Middle frontal gyrus (tissue), 1 donor: ENCODE results near the gene KRTAP10-8.
"Not testable (repeated sequence)": the region's sequence is repeated elsewhere in the genome, so short reads cannot be mapped to it uniquely, and the experiment has no call there.

Experiments used
- DNase-seq: peaks from one replicate; pipeline ENCODE4 v3.0.0-alpha.2; 2015; ENCODE audit warnings: low spot score; ENCODE audit errors: extremely low spot score

The KRTAP10-8 gene

DNA sequence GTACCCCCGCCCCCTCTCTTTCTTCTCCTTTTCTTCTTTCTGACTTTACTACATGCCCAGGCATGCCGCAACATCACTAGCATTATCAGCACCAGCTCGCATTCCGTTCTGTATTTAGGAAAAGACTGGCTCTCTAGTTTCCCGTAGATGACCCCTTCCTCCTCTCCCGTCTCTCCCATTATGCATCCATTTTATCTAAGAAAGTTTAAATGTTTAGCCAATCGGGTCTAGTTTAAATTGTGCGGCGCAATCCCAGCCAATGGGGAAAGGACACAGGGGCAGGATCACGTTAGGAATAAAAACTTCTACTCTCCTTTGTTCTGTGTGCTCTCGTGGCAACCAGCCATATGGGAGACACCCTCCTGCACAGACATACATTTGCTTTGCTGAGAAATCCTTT, 13.8 kb upstream of the KRTAP10-8 start:
- DNase-seq = no peak

DNA sequence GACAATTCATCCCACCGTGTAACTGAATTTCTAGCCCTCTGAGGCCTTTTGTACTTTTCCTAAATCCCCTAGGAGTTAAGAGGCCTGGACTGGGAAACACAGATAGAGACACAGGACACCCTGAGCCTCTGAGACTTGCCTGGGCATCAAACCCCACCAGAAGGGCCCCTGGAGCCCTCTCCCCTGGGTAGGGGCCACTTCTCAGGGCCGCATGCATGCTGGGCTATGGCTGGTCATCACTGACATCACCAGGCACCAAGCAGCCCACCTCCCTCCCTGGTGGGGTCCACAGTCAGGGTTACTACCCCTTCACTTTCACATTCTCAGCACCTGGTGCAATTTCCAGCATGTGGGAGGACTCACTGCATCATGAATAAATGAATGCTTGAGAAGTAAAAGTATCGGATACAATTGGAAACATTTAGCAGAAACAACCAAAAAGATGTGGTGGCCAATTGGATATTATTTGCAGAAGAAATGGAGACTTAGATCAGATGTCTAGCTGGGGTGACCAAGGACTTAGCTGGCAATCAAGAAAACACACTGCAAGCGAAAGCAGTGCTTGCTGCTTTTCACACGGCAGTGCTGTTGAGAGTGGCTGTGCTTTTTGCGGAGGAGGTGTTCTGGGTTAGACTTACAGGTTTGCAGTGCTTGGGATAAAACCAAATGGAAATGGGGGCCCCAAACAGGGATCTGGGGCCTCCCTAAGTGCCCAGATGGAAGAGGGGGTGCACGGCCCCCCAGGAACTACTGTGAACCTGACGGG, 12.4 kb upstream of the KRTAP10-8 start:
- DNase-seq = no peak

DNA sequence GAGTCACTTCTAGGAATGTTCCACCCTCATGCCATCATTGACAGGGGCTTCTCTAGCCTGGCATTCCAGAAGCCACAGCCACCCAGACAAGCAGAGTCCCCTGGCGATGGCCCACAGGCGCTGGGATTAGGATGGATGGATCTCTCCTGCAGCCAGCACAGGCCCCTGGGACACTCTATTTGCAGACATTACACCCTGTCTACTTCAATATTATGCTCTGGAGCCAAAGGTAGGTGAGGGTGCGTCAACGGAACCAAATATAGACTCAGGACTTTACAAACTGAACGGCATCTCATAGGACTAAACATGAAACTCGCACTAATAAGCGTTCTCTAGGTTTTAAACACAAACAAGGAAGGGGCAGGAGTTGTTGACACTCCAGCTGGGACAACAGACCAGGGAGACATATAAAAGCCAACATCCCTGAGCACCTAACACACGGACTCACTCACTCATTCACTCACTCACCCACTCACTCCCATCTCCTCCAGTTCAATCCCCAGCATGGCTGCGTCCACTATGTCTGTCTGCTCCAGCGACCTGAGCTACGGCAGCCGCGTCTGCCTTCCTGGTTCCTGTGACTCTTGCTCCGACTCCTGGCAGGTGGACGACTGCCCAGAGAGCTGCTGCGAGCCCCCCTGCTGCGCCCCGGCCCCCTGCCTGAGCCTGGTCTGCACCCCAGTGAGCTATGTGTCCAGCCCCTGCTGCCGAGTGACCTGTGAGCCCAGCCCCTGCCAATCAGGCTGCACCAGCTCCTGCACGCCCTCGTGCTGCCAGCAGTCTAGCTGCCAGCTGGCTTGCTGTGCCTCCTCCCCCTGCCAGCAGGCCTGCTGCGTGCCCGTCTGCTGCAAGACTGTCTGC, 11.5 kb upstream of the KRTAP10-8 start, which contains the start of gene KRTAP10-7:
Gene KRTAP10-7, plus strand, starts transcription at position 480 of the 861 bp plus-strand sequence. Its CDS starts 25 bp downstream, at position 505.
- not testable (repeated sequence) for DNase-seq

GRCh38 chr21:44601091-44601490, 10.8 kb upstream of the KRTAP10-8 start:
- not testable (repeated sequence) for DNase-seq

DNA sequence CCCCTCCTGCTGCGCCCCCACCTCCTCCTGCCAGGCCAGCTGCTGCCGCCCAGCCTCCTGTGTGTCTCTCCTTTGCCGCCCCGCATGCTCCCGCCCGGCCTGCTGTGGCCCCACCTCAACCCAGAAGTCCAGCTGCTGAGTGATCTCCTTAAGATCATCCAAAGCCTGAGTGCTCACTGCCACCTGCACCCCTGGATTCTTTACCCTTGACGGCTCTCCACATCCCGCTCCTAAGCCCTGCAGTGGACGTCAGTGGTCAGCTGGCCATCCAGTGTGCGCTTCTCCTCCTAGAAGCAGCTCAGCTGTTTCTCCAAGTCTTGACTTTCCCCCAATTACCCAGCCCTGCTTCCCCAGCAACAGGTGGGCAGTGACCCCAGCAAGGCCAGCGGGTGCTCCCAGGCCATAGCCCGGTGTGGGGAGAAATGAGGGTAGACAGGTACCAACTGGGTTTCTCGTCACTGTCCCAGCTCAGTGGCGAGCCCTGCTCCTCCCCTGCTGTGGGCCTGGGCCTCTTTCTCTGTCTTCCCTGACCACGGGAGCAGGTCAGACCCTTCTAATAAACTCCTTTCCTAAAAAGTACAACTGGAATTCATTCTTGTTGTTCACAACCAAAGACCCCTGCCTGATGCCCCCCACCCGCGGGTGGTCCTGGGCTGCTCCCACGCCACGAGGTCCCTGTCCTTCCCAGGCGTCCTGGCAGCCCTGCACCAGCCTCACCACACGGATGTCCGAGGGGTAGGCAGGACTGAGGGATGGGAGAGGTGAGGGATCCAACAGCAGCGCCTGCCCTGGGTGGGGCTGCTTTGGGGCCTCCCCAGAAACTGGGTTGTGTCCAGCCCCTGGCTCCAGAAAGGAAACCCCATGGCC, 10.1 kb upstream of the KRTAP10-8 start:
- DNase-seq = no peak

DNA sequence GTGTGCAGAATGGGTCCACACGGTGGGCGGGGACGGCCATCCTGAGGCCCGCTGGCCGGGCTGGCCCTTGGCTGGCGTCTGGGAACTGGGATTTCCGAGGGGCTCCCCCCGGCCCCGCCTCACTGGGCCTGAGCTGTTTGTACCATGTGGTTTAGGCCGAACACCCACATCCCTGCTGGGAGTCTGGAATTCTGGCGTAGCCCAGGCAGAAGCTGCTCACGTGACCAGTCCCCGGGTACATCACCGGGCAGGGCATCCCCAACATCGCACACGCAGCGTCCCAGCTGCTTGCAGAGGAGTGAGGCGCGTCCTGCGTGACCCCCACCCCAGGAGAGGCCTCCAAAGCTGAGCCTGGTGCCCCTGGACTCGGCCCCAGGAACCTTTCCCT, 9.4 kb upstream of the KRTAP10-8 start:
- DNase-seq = no peak

DNA sequence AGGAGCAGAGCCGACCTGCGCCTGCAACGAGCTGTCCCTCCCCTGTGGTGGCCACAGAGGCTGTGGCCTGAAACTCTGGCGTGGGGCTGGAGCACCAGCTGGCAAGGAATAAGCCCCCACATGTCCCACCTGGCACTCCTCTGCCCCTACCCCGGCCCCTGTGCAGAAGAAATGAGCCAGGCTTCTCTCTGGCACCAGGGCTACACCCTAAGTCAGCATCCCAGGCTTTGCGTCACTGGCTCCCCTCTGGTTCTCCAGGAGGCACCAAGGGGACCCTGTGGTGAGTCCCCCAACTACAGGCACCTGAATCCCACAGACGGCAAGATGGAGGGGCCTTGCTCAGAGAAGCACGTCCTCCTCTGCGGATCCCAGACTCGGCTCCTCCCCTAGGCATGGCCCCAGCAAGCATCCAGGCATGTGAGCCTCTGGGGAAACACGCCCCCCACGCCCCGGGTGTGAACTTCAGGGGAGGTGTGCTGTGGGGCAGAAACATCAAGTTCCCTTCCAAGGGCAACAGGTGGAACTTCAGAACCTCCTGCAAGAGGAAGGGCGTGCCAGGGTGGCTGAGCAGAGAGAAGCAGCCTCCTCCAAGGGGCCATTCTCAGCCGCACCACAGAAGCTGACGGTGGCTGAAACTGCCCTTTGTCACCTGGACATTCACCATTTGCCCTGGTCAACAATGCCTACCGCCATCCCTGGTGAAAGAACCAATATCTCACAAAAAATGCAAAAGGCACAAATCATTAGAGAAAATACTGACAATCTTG, 8.6 kb upstream of the KRTAP10-8 start:
- no peak for DNase-seq

DNA sequence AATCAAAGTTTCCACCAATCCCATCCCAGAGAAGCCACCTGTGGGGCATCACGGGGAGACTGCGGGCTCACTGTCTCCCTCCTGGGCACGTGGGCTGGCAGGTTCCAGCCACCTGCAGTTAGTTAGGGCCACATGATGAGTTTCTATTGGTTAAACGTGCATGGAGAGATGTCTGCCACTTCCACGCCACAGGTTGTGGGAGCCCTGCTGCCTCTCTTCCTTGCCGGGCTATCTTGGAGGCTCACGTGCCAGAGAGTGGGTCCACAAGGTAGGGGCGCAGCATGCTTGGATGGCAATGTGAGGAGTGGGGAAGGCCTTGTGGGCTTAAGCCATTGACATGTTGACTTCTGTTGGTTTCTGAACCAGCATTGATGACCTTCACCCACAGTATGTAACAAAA, 8.0 kb upstream of the KRTAP10-8 start:
- DNase-seq = no peak

- DNase-seq = no peak
Measured at GRCh38 chr21:44606495-44606894, 5.4 kb upstream of the KRTAP10-8 start.

DNA sequence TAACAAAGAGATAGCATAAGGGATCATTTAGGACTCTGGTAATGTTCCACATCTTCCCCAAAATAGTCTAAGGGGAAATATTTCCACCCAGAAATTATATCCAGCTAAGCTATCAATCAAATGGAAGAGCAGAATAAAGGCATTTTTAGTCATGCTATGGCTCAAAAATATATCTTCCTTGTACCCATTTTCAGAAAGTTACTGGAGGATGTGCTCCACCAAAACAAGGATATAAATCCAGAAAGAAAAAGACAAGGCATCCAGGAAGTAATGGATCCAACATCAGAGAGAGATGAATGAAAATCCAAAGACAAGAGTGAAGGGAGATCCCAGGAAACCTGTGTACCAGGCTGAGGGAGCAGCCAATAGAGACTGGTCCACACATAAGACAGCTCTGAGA, 2.7 kb upstream of the KRTAP10-8 start:
- no peak for DNase-seq

GRCh38 chr21:44610157-44610843, 1.6 kb upstream of the KRTAP10-8 start:
- DNase-seq = not testable (repeated sequence)

DNA sequence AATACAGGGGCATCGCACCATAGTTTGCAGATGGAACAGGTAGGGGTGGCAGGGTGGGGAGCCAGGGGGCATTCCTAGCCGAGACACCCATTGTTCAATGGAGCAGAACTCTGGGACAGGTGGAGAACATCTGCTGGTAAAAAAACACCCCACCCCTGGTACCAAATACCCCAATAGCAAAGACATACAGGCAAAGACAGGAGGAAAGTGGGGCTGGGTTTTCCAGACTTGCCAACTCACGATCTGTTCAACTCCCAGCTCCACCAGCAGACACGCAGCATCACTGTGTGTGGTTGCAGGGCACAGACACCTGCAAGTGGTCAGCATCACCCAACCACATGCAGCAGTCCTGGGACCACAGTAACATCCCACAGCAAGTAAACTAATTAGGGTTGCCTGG, 328 bp upstream of the KRTAP10-8 start:
- DNase-seq = no peak

GRCh38 chr21:44612669-44613229, 870 bp downstream of the KRTAP10-8 start:
- no peak for DNase-seq

- DNase-seq = no peak
Measured at GRCh38 chr21:44613386-44614155, 1.7 kb downstream of the KRTAP10-8 start.

GRCh38 chr21:44614161-44614631, 2.3 kb downstream of the KRTAP10-8 start:
- DNase-seq = no peak

- no peak for DNase-seq
Measured at GRCh38 chr21:44614961-44615391, 3.1 kb downstream of the KRTAP10-8 start.

- DNase-seq = no peak
Measured at GRCh38 chr21:44615466-44615865, 3.6 kb downstream of the KRTAP10-8 start.

DNA sequence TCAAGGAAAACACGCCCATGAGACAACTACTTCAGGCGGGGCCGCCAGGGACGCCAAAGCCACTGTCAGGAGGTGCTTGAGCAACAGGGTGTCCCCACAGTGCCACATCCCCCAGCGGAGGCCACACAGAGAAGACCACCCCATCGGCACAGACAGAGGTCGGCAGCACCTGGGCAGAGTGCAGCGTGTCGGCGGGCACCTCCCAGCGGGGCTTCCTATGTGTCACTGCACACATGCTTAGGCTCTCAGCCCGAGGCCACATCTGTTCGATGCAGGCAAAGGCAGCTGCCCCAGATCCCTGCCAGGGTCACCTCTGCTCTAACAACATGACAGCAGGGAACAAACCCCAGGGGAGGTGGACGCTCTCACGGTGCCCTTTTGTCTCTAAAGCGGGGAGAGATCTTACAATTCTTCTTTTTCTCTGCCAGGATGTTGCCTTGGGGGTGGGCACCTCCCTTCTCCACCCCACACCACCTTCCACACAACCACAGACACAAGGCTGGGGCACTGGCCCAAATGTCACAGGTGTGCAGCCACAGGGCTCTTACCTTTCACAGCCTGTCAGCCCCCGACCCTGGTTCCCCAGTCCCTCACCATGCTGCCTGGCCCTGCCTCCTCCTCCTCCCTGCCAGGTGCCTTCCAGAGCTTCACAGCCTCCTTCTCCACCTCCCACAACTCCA, 4.2 kb downstream of the KRTAP10-8 start:
- DNase-seq = no peak
